Keratinocyte (primary cell): ENCODE measurements around the gene CD3G. TPM values are rescaled to one million over a fixed set of nuclear protein-coding genes. Genes with fewer than 3 reads are reported as not detected.
"Not testable (repeated sequence)": the region's sequence is repeated elsewhere in the genome, so short reads cannot be mapped to it uniquely, and the experiment has no call there.

ENCODE experiments used
- DNase-seq: peaks from one replicate; pipeline ENCODE4 v3.0.0-alpha.2; 2011; ENCODE audit warnings: low read depth, missing footprints, low spot score
- FAIRE-seq: peaks from 2 replicates; lab custom pipeline; 2011; peaks lifted over from hg19 to GRCh38; lab: Jason Lieb, UNC
- H2AFZ ChIP-seq: 2 replicates; pipeline ENCODE4 v1.6.0; 2012; ENCODE audit warnings: low read length, control low read depth, inconsistent platforms; ENCODE audit not compliant: control insufficient read depth
- H3K27ac ChIP-seq: 2 replicates; pipeline ENCODE4 v1.5.1; 2011; ENCODE audit warnings: low read length; ENCODE audit not compliant: control insufficient read depth, insufficient read depth
- H3K27me3 ChIP-seq: 3 replicates; pipeline ENCODE4 v1.6.0; 2011; ENCODE audit warnings: low read length; ENCODE audit not compliant: control insufficient read depth, insufficient read depth; ENCODE audit errors: extremely low read depth
- H3K36me3 ChIP-seq, 2 experiments: 2 replicates in 1 of 2; 3 replicates in 1 of 2; pipeline ENCODE4 v1.5.1; 2011; ENCODE audit warnings: low read length in 2 of 2, mild to moderate bottlenecking in 1 of 2; ENCODE audit not compliant: control insufficient read depth in 2 of 2, insufficient read depth in 2 of 2; ENCODE audit errors: extremely low read depth in 1 of 2
- H3K4me1 ChIP-seq: 3 replicates; pipeline ENCODE4 v1.5.1; 2011; ENCODE audit warnings: low read length; ENCODE audit not compliant: control insufficient read depth, insufficient read depth; ENCODE audit errors: extremely low read depth
- H3K4me2 ChIP-seq: 3 replicates; pipeline ENCODE4 v1.6.0; 2011; ENCODE audit warnings: low read depth, low read length; ENCODE audit not compliant: control insufficient read depth, insufficient read depth; ENCODE audit errors: extremely low read depth
- H3K4me3 ChIP-seq, 3 experiments: fragments of 200-600 bp in 1 of 3; sonication (generic) in 1 of 3; 2 replicates in 2 of 3; 3 replicates in 1 of 3; pipeline ENCODE4 v1.5.1; 2011 to 2016; ENCODE audit warnings: low read length in 3 of 3, mild to moderate bottlenecking in 3 of 3, control low read depth in 2 of 3, inconsistent platforms in 1 of 3, low read depth in 1 of 3, mixed read lengths in 1 of 3, mixed run types in 1 of 3, moderate library complexity in 1 of 3; ENCODE audit not compliant: control insufficient read depth in 2 of 3, insufficient read depth in 2 of 3; ENCODE audit errors: extremely low read depth in 1 of 3
- H3K79me2 ChIP-seq: 2 replicates; pipeline ENCODE4 v1.6.0; 2012; ENCODE audit warnings: low read length; ENCODE audit not compliant: control insufficient read depth, insufficient read depth
- H3K9ac ChIP-seq: 3 replicates; pipeline ENCODE4 v1.6.0; 2011; ENCODE audit warnings: low read length; ENCODE audit not compliant: control insufficient read depth, insufficient read depth; ENCODE audit errors: extremely low read depth
- H3K9me1 ChIP-seq: 3 replicates; pipeline ENCODE4 v1.6.0; 2011; ENCODE audit warnings: low read length; ENCODE audit not compliant: control insufficient read depth, insufficient read depth; ENCODE audit errors: extremely low read depth
- H3K9me3 ChIP-seq: 2 replicates; pipeline ENCODE4 v1.5.1; 2012; ENCODE audit warnings: low read depth, low read length; ENCODE audit not compliant: control insufficient read depth
- H4K20me1 ChIP-seq: 3 replicates; pipeline ENCODE4 v1.6.0; 2011; ENCODE audit warnings: low read length; ENCODE audit not compliant: control insufficient read depth, insufficient read depth; ENCODE audit errors: extremely low read depth
- CTCF ChIP-seq, 3 experiments: IDR thresholded peaks in 1 of 3; conservative IDR thresholded peaks in 1 of 3; optimal IDR thresholded peaks in 1 of 3; 2 replicates in 2 of 3; 3 replicates in 1 of 3; pipeline versions ENCODE3 to v1.5.1; 2011; ENCODE audit warnings: low read length in 3 of 3, mild to moderate bottlenecking in 3 of 3, moderate library complexity in 2 of 3, control low read depth in 1 of 3, inconsistent platforms in 1 of 3; ENCODE audit not compliant: insufficient read depth in 2 of 3; ENCODE audit errors: extremely low read depth in 1 of 3
- EZH2 ChIP-seq: IDR thresholded peaks from one replicate; pipeline ENCODE4 v1.6.1; 2012; ENCODE audit warnings: inconsistent platforms, mild to moderate bottlenecking, low read length, moderate library complexity
- dilution Hi-C: fragments of 300-500 bp; cut with MboI; formaldehyde crosslinking; loops from one replicate; pipeline ENCODE4 v1.7.0; 2020; ENCODE audit warnings: low sequenced_read_pairs; ENCODE audit not compliant: extremely low pct_ligation_motif_present
- polyA plus RNA-seq, 5 experiments: library from polyadenylated mRNA; depleted of rRNA in 3 of 5; stranded (reverse) in 3 of 5; stranded (forward) in 1 of 5; unstranded in 1 of 5; fragments of >200 nt; gene quantifications; 1 replicate in 1 of 5; 2 replicates in 3 of 5; 3 replicates in 1 of 5; pipeline versions ENCODE4 v1.2.1 to v1.2.3, GENCODE V29; 2011 to 2012; ENCODE audit warnings: missing spikeins in 2 of 5, low read depth in 1 of 5, low replicate concordance in 1 of 5

The CD3G gene
- polyA plus RNA-seq, 1 donor (not counting 4 experiments of a cell fraction or from before 2014, with no cell fraction given) = not detected

- H3K4me2 ChIP-seq = peak within 1 kb of the TSS; percentile 86
- H3K9me1 ChIP-seq = no peaks in the 10 kb centered on the region
- no peaks in the 10 kb centered on the region for H3K9me3 ChIP-seq
- H4K20me1 ChIP-seq = no peaks in the 10 kb centered on the region
- no peaks in the 10 kb centered on the region for H3K27me3 ChIP-seq
- TF ChIP-seq CTCF (optimal IDR thresholded peaks at IDR 0.05 in 1 of 3, IDR thresholded peaks at IDR 0.05 in 1 of 3, conservative IDR thresholded peaks at IDR 0.05 in 1 of 3; ENCODE audit: extremely low read depth in 1 of 3, insufficient read depth in 2 of 3, low read length in 3 of 3) (no peak), EZH2 (no peak)
- H3K4me1 ChIP-seq = peaks cover 8% of the 10 kb centered on the region
- dilution Hi-C loops = no loop called here
- peaks cover 1 to 6% of the 10 kb centered on the region in 2 experiments for H3K36me3 ChIP-seq
- peak within 1 kb of the TSS; percentile 91 for H3K9ac ChIP-seq
- H3K79me2 ChIP-seq = peaks cover 49% of the 10 kb centered on the region
- H3K27ac ChIP-seq = peak within 1 kb of the TSS; percentile 95
- FAIRE-seq = peak; percentile 93
- peak; percentile 41 for DNase-seq
- H2AFZ ChIP-seq = peak within 1 kb of the TSS; percentile 99
- H3K4me3 ChIP-seq = peak within 1 kb of the TSS; percentile 92 to 99 (median 92)
These were observed 57.2 kb downstream of the CD3G start, which contains the start of gene ATP5MG for GRCh38 chr11:118401151-118401879. TSS of gene ATP5MG (plus strand) at chr11:118401606. CDS start at chr11:118401666, 60 bp downstream.

GRCh38 chr11:118401880-118402590 lies 57.9 kb downstream of the CD3G start:
- Histone ChIP-seq H2AFZ (peak overlapping the region; percentile 99), H3K9me1 (no peaks in the 10 kb centered on the region), H4K20me1 (no peaks in the 10 kb centered on the region), H3K4me1 (peaks cover 8% of the 10 kb centered on the region), H3K9ac (peak overlapping the region; percentile 91), H3K9me3 (no peaks in the 10 kb centered on the region), H3K36me3 (peaks cover 5 to 11% of the 10 kb centered on the region in 2 experiments), H3K27me3 (no peaks in the 10 kb centered on the region), H3K4me3 (peak overlapping the region; percentile 92 to 99 (median 92)), H3K4me2 (peak overlapping the region; percentile 86), H3K79me2 (peaks cover 55% of the 10 kb centered on the region), H3K27ac (peak overlapping the region; percentile 95)
- TF ChIP-seq CTCF (optimal IDR thresholded peaks at IDR 0.05 in 1 of 3, IDR thresholded peaks at IDR 0.05 in 1 of 3, conservative IDR thresholded peaks at IDR 0.05 in 1 of 3; ENCODE audit: extremely low read depth in 1 of 3, insufficient read depth in 2 of 3, low read length in 3 of 3) (no peak), EZH2 (no peak)
- dilution Hi-C loops = no loop called here
- FAIRE-seq (no peak), DNase-seq (no peak)

GRCh38 chr11:118402594-118402993 lies 58.5 kb downstream of the CD3G start:
- H2AFZ ChIP-seq, H3K27me3 ChIP-seq, H3K9me3 ChIP-seq, H3K4me1 ChIP-seq, H3K9me1 ChIP-seq, DNase-seq, H4K20me1 ChIP-seq, FAIRE-seq, dilution Hi-C loops: not testable (repeated sequence)
- Histone ChIP-seq H3K27ac (peak overlapping the region; percentile 95), H3K4me2 (peak overlapping the region; percentile 86), H3K36me3 (peaks cover 6 to 15% of the 10 kb centered on the region in 2 experiments), H3K4me3 (peak overlapping the region; percentile 92 to 99 (median 92)), H3K9ac (peak overlapping the region; percentile 91), H3K79me2 (peaks cover 56% of the 10 kb centered on the region)
